ENCODE results near the gene ORC2.

DNA sequence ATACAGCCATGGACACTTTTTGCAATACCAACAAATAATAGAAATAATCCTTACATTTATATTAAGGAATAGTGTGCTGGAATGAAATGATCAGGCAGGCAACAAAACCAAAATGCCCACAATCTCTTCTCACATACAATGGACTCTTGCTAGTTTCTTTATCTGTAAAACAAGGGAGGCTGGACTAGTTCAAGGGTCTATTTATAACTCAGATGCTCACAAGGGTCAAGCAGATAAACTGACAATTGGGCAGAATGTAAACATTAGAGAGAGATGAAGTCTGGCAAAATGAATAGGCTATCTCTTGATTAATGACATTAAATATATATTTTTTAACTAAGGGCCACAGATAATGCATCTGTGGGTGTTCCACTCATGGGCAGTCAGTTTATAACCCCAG, 86.0 kb downstream of the ORC2 start:
- TF ChIP-seq, protein P1, sequence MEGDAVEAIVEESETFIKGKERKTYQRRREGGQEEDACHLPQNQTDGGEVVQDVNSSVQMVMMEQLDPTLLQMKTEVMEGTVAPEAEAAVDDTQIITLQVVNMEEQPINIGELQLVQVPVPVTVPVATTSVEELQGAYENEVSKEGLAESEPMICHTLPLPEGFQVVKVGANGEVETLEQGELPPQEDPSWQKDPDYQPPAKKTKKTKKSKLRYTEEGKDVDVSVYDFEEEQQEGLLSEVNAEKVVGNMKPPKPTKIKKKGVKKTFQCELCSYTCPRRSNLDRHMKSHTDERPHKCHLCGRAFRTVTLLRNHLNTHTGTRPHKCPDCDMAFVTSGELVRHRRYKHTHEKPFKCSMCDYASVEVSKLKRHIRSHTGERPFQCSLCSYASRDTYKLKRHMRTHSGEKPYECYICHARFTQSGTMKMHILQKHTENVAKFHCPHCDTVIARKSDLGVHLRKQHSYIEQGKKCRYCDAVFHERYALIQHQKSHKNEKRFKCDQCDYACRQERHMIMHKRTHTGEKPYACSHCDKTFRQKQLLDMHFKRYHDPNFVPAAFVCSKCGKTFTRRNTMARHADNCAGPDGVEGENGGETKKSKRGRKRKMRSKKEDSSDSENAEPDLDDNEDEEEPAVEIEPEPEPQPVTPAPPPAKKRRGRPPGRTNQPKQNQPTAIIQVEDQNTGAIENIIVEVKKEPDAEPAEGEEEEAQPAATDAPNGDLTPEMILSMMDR (IDR thresholded peaks at IDR 0.05) = no peak
- TF ChIP-seq PRRX2 (CRISPR knock-in tag; IDR thresholded peaks at IDR 0.05) (no peak), NFYB (CRISPR knock-in tag; conservative IDR thresholded peaks at IDR 0.05; ENCODE audit: low read depth) (no peak), FOXK1 (CRISPR knock-in tag; IDR thresholded peaks at IDR 0.05) (no peak), CREB1 (CRISPR knock-in tag; IDR thresholded peaks at IDR 0.05) (no peak), TEAD4 (CRISPR knock-in tag; IDR thresholded peaks at IDR 0.05) (no peak), CREM (CRISPR knock-in tag; IDR thresholded peaks at IDR 0.05) (no peak), ETV6 (CRISPR knock-in tag; IDR thresholded peaks at IDR 0.05) (no peak), TP53 (CRISPR knock-in tag; IDR thresholded peaks at IDR 0.05) (no peak)
- TF ChIP-seq, protein P2, sequence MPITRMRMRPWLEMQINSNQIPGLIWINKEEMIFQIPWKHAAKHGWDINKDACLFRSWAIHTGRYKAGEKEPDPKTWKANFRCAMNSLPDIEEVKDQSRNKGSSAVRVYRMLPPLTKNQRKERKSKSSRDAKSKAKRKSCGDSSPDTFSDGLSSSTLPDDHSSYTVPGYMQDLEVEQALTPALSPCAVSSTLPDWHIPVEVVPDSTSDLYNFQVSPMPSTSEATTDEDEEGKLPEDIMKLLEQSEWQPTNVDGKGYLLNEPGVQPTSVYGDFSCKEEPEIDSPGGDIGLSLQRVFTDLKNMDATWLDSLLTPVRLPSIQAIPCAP (CRISPR knock-in tag; IDR thresholded peaks at IDR 0.05) = no peak
- TF ChIP-seq, protein P3, sequence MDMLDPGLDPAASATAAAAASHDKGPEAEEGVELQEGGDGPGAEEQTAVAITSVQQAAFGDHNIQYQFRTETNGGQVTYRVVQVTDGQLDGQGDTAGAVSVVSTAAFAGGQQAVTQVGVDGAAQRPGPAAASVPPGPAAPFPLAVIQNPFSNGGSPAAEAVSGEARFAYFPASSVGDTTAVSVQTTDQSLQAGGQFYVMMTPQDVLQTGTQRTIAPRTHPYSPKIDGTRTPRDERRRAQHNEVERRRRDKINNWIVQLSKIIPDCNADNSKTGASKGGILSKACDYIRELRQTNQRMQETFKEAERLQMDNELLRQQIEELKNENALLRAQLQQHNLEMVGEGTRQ (CRISPR knock-in tag; IDR thresholded peaks at IDR 0.05) = no peak
- TF ChIP-seq, protein P4, sequence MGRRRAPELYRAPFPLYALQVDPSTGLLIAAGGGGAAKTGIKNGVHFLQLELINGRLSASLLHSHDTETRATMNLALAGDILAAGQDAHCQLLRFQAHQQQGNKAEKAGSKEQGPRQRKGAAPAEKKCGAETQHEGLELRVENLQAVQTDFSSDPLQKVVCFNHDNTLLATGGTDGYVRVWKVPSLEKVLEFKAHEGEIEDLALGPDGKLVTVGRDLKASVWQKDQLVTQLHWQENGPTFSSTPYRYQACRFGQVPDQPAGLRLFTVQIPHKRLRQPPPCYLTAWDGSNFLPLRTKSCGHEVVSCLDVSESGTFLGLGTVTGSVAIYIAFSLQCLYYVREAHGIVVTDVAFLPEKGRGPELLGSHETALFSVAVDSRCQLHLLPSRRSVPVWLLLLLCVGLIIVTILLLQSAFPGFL (CRISPR knock-in tag; IDR thresholded peaks at IDR 0.05; ENCODE audit: borderline replicate concordance) = no peak
- TF ChIP-seq, protein P5, sequence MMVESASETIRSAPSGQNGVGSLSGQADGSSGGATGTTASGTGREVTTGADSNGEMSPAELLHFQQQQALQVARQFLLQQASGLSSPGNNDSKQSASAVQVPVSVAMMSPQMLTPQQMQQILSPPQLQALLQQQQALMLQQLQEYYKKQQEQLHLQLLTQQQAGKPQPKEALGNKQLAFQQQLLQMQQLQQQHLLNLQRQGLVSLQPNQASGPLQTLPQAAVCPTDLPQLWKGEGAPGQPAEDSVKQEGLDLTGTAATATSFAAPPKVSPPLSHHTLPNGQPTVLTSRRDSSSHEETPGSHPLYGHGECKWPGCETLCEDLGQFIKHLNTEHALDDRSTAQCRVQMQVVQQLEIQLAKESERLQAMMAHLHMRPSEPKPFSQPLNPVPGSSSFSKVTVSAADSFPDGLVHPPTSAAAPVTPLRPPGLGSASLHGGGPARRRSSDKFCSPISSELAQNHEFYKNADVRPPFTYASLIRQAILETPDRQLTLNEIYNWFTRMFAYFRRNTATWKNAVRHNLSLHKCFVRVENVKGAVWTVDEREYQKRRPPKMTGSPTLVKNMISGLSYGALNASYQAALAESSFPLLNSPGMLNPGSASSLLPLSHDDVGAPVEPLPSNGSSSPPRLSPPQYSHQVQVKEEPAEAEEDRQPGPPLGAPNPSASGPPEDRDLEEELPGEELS (CRISPR knock-in tag; IDR thresholded peaks at IDR 0.05) = no peak
- TF ChIP-seq, protein P6, sequence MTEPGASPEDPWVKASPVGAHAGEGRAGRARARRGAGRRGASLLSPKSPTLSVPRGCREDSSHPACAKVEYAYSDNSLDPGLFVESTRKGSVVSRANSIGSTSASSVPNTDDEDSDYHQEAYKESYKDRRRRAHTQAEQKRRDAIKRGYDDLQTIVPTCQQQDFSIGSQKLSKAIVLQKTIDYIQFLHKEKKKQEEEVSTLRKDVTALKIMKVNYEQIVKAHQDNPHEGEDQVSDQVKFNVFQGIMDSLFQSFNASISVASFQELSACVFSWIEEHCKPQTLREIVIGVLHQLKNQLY (CRISPR knock-in tag; IDR thresholded peaks at IDR 0.05) = no peak

All from WTC11 (cell line).